Right lobe of liver (tissue), 4 donors: ENCODE results near the gene RPL39L.

Experiments used
- POLR2A ChIP-seq: fragments of 450-650 bp; IDR thresholded peaks from one replicate; pipeline ENCODE4 v1.6.1; 2017; ENCODE audit warnings: antibody characterized with exemption, mild to moderate bottlenecking
- TF ChIP-seq, protein P1 (sequence below), 4 donors: fragments of 200-600 bp in 3 of 4; fragments of 450-650 bp in 1 of 4; IDR thresholded peaks; one replicate each; pipeline versions ENCODE4 v1.5.1 to v1.8.0; 2016 to 2022; ENCODE audit warnings: antibody characterized with exemption in 4 of 4, mild to moderate bottlenecking in 2 of 4
- donor health status: DM: no; HTN: no; CAD: no.
- donor health status: DM: no; HTN: no; CAD: no.
- donor health status: DM: no; HTN: yes; CAD: no.

DNA sequence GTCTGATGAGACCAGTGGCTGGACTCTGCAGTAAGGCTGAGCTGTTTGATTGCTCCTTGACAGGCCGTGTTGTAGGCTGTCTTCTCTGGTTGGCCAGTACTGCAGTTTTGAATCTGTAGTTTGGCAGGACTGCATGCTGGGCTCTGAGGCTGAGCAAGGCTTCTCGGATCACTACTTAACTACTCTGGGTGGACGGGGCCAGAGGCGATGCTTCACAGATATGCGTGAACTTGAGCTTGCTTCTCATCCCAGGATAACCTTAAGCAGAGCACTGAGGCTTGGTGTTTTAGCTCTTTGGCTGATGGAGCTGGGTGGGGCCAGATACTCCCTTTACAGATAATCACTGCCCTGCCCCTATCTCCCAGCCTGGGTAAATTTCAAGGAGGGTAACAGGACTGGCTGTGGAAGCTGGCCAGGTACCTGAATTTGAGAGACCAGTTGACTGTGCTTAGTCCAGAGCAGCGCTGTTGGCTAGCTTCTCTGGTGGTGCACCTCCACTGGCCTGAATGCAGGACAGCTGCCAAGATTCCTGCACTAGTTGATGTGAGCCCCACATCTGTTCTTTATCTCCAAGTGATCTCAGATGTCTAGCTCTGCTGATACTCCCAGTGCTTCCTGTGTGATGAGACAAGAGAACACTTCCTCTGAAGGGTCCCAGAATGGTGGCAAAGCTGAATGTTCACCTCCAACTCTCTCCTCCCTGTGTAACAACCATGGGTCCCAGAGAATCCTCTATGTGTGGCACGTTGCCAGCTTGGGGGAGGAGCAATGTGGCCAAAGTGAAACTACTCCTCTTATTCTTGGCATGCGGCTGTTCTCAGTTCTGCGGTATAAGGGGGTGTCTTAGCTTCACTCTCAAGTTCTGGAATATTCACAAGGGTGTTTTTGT, 37.9 kb downstream of the RPL39L start:
- TF ChIP-seq, protein P1, sequence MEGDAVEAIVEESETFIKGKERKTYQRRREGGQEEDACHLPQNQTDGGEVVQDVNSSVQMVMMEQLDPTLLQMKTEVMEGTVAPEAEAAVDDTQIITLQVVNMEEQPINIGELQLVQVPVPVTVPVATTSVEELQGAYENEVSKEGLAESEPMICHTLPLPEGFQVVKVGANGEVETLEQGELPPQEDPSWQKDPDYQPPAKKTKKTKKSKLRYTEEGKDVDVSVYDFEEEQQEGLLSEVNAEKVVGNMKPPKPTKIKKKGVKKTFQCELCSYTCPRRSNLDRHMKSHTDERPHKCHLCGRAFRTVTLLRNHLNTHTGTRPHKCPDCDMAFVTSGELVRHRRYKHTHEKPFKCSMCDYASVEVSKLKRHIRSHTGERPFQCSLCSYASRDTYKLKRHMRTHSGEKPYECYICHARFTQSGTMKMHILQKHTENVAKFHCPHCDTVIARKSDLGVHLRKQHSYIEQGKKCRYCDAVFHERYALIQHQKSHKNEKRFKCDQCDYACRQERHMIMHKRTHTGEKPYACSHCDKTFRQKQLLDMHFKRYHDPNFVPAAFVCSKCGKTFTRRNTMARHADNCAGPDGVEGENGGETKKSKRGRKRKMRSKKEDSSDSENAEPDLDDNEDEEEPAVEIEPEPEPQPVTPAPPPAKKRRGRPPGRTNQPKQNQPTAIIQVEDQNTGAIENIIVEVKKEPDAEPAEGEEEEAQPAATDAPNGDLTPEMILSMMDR (IDR thresholded peaks at IDR 0.05): no peak
- TF ChIP-seq POLR2A: no peak
